ENCODE data around the gene HOXA11. TPM values are rescaled to one million over a fixed set of nuclear protein-coding genes. Genes with fewer than 3 reads are reported as not detected.

Gene HOXA11
- total RNA-seq, 4 donors from 2014 or later: 4.5 to 21.3 (median 7.7) TPM

GRCh38 chr7:27209933-27210440 lies 25.0 kb upstream of the HOXA11 start:
- Histone ChIP-seq H3K4me1 (peaks cover 2 to 66% (median 41%) of the 10 kb centered on the region in 4 donors), H3K36me3 (no peaks in the 10 kb centered on the region), H3K9me3 (no peaks in the 10 kb centered on the region), H3K4me3 (peak overlapping the region in 1 of 4 donors; percentile 45), H3K27ac (peak overlapping the region; percentile 75 to 95 (median 79)), H3K27me3 (peaks cover 96% of the 10 kb centered on the region)
- no peak for TF ChIP-seq EP300 (IDR thresholded peaks at IDR 0.05; ENCODE audit: low read depth)
- no peak for TF ChIP-seq POLR2AphosphoS5 (IDR thresholded peaks at IDR 0.05)
- TF ChIP-seq POLR2A (IDR thresholded peaks at IDR 0.05): no peak
- no peak for TF ChIP-seq CTCF (IDR thresholded peaks at IDR 0.05)
- in situ Hi-C loops (cut with MboI; ENCODE audit: low pct_ligation_motif_present in 1 of 4, low pct_unique_long_range_greater_than_20kb in 1 of 4, low sequenced_read_pairs in 3 of 4): loop anchor here (10.0 to 25.0 kb wide), 7 partner anchors 365 to 802 kb away; no protein-coding TSS in a partner anchor
- no peak for DNase-seq
- intact Hi-C loops (cut with DNase I; ENCODE audit: low total_unique reads): loop anchor here (10.0 kb wide), 1 partner anchor 365 kb away; no protein-coding TSS in a partner anchor
- WGBS, 2 donors (ENCODE audit: low coverage in 1 of 2): 49 to 60% methylated on average over 1 to 11 of the region's 11 CpGs

GRCh38 chr7:27208998-27209397 lies 24.0 kb upstream of the HOXA11 start:
- no peak for DNase-seq
- in situ Hi-C loops (cut with MboI; ENCODE audit: low pct_ligation_motif_present in 1 of 4, low pct_unique_long_range_greater_than_20kb in 1 of 4, low sequenced_read_pairs in 3 of 4): loop anchor here (10.0 to 25.0 kb wide), 7 partner anchors 366 to 803 kb away; no protein-coding TSS in a partner anchor
- intact Hi-C loops (cut with DNase I; ENCODE audit: low total_unique reads): loop anchor here (10.0 kb wide), 1 partner anchor 366 kb away; no protein-coding TSS in a partner anchor
- H3K4me1 ChIP-seq: peaks cover 4 to 69% (median 44%) of the 10 kb centered on the region in 4 donors
- peak overlapping the region in 3 of 4 donors; percentile 95 to 99 (median 98) for H3K27ac ChIP-seq
- H3K27me3 ChIP-seq: peaks cover 96% of the 10 kb centered on the region
- no peak for TF ChIP-seq POLR2A (IDR thresholded peaks at IDR 0.05)
- no peak for TF ChIP-seq CTCF (IDR thresholded peaks at IDR 0.05)
- no peak for TF ChIP-seq EP300 (IDR thresholded peaks at IDR 0.05; ENCODE audit: low read depth)
- no peak for TF ChIP-seq POLR2AphosphoS5 (IDR thresholded peaks at IDR 0.05)
- H3K36me3 ChIP-seq: no peaks in the 10 kb centered on the region
- WGBS, 2 donors (ENCODE audit: low coverage in 1 of 2): 85 to 100% methylated on average over 1 to 4 of the region's 4 CpGs
- H3K4me3 ChIP-seq: no peak overlapping the region
- no peaks in the 10 kb centered on the region for H3K9me3 ChIP-seq

GRCh38 chr7:27207348-27207985 lies 22.4 kb upstream of the HOXA11 start:
- DNase-seq: no peak
- H3K27me3 ChIP-seq: peaks cover 94% of the 10 kb centered on the region
- peaks cover 4 to 61% (median 38%) of the 10 kb centered on the region in 4 donors for H3K4me1 ChIP-seq
- H3K27ac ChIP-seq: peak overlapping the region; percentile 14 to 99 (median 96)
- intact Hi-C loops (cut with DNase I; ENCODE audit: low total_unique reads): loop anchor here (10.0 kb wide), 1 partner anchor 367 kb away; no protein-coding TSS in a partner anchor
- TF ChIP-seq CTCF (IDR thresholded peaks at IDR 0.05): no peak
- TF ChIP-seq EP300 (IDR thresholded peaks at IDR 0.05; ENCODE audit: low read depth): no peak
- no peak for TF ChIP-seq POLR2A (IDR thresholded peaks at IDR 0.05)
- no peak for TF ChIP-seq POLR2AphosphoS5 (IDR thresholded peaks at IDR 0.05)
- H3K36me3 ChIP-seq: no peaks in the 10 kb centered on the region
- H3K4me3 ChIP-seq: peak overlapping the region in 1 of 4 donors; percentile 14
- no peaks in the 10 kb centered on the region for H3K9me3 ChIP-seq
- WGBS, 2 donors (ENCODE audit: low coverage in 1 of 2): 33 to 37% methylated on average over 5 to 7 of the region's 7 CpGs
- in situ Hi-C loops (cut with MboI; ENCODE audit: low pct_ligation_motif_present in 1 of 4, low pct_unique_long_range_greater_than_20kb in 1 of 4, low sequenced_read_pairs in 3 of 4): loop anchor here (10.0 to 25.0 kb wide), 7 partner anchors 367 to 805 kb away; no protein-coding TSS in a partner anchor
